ENCODE measurements around the gene DDX5. TPM values are rescaled to one million over a fixed set of nuclear protein-coding genes. Genes with fewer than 3 reads are reported as not detected.

The DDX5 gene
- total and polyA plus RNA-seq, 2 donors (not counting 3 experiments of a cell fraction or from before 2014, with no cell fraction given) = 1,027 to 2,040 TPM

- H4K20me1 ChIP-seq (replicated peaks; ENCODE audit: control insufficient read depth, extremely low read depth, insufficient read depth, low read length) = peaks cover 41% of the 10 kb centered on the region
- dilution Hi-C loops (cut with MboI; ENCODE audit: extremely low pct_ligation_motif_present, low sequenced_read_pairs) = no loop called here
- peak overlapping the region; percentile 95 for H3K4me2 ChIP-seq (ENCODE audit: insufficient read depth, low read length)
- H3K27me3 ChIP-seq (ENCODE audit: control insufficient read depth in 2 of 2, insufficient read depth in 2 of 2, low read length in 2 of 2) = no peaks in the 10 kb centered on the region
- TF ChIP-seq, protein P1, sequence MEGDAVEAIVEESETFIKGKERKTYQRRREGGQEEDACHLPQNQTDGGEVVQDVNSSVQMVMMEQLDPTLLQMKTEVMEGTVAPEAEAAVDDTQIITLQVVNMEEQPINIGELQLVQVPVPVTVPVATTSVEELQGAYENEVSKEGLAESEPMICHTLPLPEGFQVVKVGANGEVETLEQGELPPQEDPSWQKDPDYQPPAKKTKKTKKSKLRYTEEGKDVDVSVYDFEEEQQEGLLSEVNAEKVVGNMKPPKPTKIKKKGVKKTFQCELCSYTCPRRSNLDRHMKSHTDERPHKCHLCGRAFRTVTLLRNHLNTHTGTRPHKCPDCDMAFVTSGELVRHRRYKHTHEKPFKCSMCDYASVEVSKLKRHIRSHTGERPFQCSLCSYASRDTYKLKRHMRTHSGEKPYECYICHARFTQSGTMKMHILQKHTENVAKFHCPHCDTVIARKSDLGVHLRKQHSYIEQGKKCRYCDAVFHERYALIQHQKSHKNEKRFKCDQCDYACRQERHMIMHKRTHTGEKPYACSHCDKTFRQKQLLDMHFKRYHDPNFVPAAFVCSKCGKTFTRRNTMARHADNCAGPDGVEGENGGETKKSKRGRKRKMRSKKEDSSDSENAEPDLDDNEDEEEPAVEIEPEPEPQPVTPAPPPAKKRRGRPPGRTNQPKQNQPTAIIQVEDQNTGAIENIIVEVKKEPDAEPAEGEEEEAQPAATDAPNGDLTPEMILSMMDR (IDR thresholded peaks at IDR 0.05; ENCODE audit: extremely low read depth in 1 of 2, insufficient read depth in 1 of 2, low read depth in 1 of 2, low read length in 2 of 2) = no peak
- no peak for TF ChIP-seq GATA2 (IDR thresholded peaks at IDR 0.05; ENCODE audit: insufficient read depth, insufficient read length, low read depth, low read length)
- H3K9me1 ChIP-seq (replicated peaks; ENCODE audit: control insufficient read depth, extremely low read depth, insufficient read depth, low read length) = no peaks in the 10 kb centered on the region
- POLR2A ChIA-PET = no interaction called here
- H3K9ac ChIP-seq (replicated peaks; ENCODE audit: extremely low read depth, insufficient read depth, low read length) = no peak overlapping the region
- H3K4me3 ChIP-seq (replicated peaks in 1 of 3; ENCODE audit: insufficient read depth in 1 of 3, low read depth in 1 of 3, low read length in 3 of 3) = peak overlapping the region in 1 of 3 experiments; percentile 84
- DNase-seq (ENCODE audit: low read depth, low spot score) = no peak
- H3K9me3 ChIP-seq (replicated peaks; ENCODE audit: control insufficient read depth, insufficient read depth, low read length) = no peaks in the 10 kb centered on the region
- FAIRE-seq = no peak
- no TSS peak for BruUV-seq (replicated peaks)
- peaks cover 42 to 61% of the 10 kb centered on the region in 2 experiments for H3K36me3 ChIP-seq (ENCODE audit: control insufficient read depth in 2 of 2, extremely low read depth in 1 of 2, insufficient read depth in 2 of 2, low read length in 2 of 2)
- H3K4me1 ChIP-seq (ENCODE audit: control insufficient read depth, extremely low read depth, insufficient read depth, low read length) = peaks cover 61% of the 10 kb centered on the region
- H2AFZ ChIP-seq (ENCODE audit: low read depth, low read length) = no peak overlapping the region
- CTCF ChIA-PET = no interaction called here
- no peak overlapping the region for H3K27ac ChIP-seq (ENCODE audit: insufficient read depth, low read depth, low read length)
- intact Hi-C loops (cut with micrococcal nuclease) = loop anchor here (10.0 kb wide), 1 partner anchor 241 kb away; no protein-coding TSS in a partner anchor
- peaks cover 79% of the 10 kb centered on the region for H3K79me2 ChIP-seq (ENCODE audit: control insufficient read depth, insufficient read depth, low read length)
Observed at GRCh38 chr17:64503341-64503740, 2.7 kb downstream of the DDX5 start.

DNA sequence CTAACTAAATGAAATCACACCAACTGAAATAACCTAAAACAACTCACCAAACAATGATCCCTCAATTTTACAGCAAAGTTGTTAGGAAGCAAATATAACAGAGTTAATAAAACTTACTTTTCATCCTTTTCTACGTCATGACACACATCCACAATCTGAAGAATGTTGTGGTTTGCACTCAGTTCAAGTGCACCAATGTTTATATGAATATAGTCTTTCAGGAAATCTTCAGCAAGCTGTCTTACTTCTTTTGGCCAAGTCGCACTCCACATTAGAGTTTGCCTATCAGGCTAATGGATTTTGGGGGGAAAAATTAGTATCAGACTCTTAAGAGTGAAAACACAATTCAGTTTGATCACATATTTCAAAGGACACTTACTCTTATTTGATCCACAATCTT is 3.3 kb downstream of the DDX5 start:
- no peak overlapping the region for H3K27ac ChIP-seq (ENCODE audit: insufficient read depth, low read depth, low read length)
- DNase-seq (ENCODE audit: low read depth, low spot score) = no peak
- TF ChIP-seq MAX (IDR thresholded peaks at IDR 0.05; ENCODE audit: insufficient read depth, insufficient read length) (no peak), POLR2A (IDR thresholded peaks at IDR 0.05; ENCODE audit: low read depth, low read length) (peak; percentile 50), JUN (IDR thresholded peaks at IDR 0.05; ENCODE audit: borderline replicate concordance, insufficient read depth, insufficient read length, low read depth) (no peak), MYC (IDR thresholded peaks at IDR 0.05; ENCODE audit: low read depth, low read length) (no peak)
- no peak overlapping the region for H3K4me3 ChIP-seq (replicated peaks in 1 of 3; ENCODE audit: insufficient read depth in 1 of 3, low read depth in 1 of 3, low read length in 3 of 3)
- peaks cover 41% of the 10 kb centered on the region for H4K20me1 ChIP-seq (replicated peaks; ENCODE audit: control insufficient read depth, extremely low read depth, insufficient read depth, low read length)
- peaks cover 44 to 66% of the 10 kb centered on the region in 2 experiments for H3K36me3 ChIP-seq (ENCODE audit: control insufficient read depth in 2 of 2, extremely low read depth in 1 of 2, insufficient read depth in 2 of 2, low read length in 2 of 2)
- no peak overlapping the region for H3K9ac ChIP-seq (replicated peaks; ENCODE audit: extremely low read depth, insufficient read depth, low read length)
- H3K9me1 ChIP-seq (replicated peaks; ENCODE audit: control insufficient read depth, extremely low read depth, insufficient read depth, low read length) = no peaks in the 10 kb centered on the region
- ChIA-PET POLR2A (no interaction called here), CTCF (no interaction called here)
- no TSS peak for BruUV-seq (replicated peaks)
- FAIRE-seq = no peak
- H2AFZ ChIP-seq (ENCODE audit: low read depth, low read length) = no peak overlapping the region
- peaks cover 60% of the 10 kb centered on the region for H3K4me1 ChIP-seq (ENCODE audit: control insufficient read depth, extremely low read depth, insufficient read depth, low read length)
- intact Hi-C loops (cut with micrococcal nuclease) = loop anchor here (10.0 kb wide), 1 partner anchor 242 kb away; no protein-coding TSS in a partner anchor
- dilution Hi-C loops (cut with MboI; ENCODE audit: extremely low pct_ligation_motif_present, low sequenced_read_pairs) = no loop called here
- H3K79me2 ChIP-seq (ENCODE audit: control insufficient read depth, insufficient read depth, low read length) = peaks cover 74% of the 10 kb centered on the region
- H3K4me2 ChIP-seq (ENCODE audit: insufficient read depth, low read length) = peak overlapping the region; percentile 95
- no peaks in the 10 kb centered on the region for H3K27me3 ChIP-seq (ENCODE audit: control insufficient read depth in 2 of 2, insufficient read depth in 2 of 2, low read length in 2 of 2)
- no peaks in the 10 kb centered on the region for H3K9me3 ChIP-seq (replicated peaks; ENCODE audit: control insufficient read depth, insufficient read depth, low read length)

Measured in endothelial cell of umbilical vein (primary cell).